HCT116 (cell line): ENCODE data around the gene ATF6B. TPM values are rescaled to one million over a fixed set of nuclear protein-coding genes. Genes with fewer than 3 reads are reported as not detected.

Experiments used
- ATAC-seq: fragments of 200-7000 bp; cut with Tn5 transposase; 2 replicates; pipeline ENCODE4 v1.9.1; 2020; ENCODE audit warnings: mild to moderate bottlenecking, moderate library complexity
- BruUV-seq: library from RNA; stranded (reverse); fragments of 400-500 nt; replicated peaks from 2 replicates; lab custom pipeline; 2021; lab: Mats Ljungman, UMichigan
- CTCF ChIA-PET: fragments of 300-600 bp; sonication (Branson Sonifier 250); formaldehyde crosslinking; loops from one replicate; lab custom pipeline; 2021; ENCODE audit warnings: antibody characterized with exemption; lab: Charles Lee
- POLR2A ChIA-PET: fragments of 300-600, 350-600 bp; sonication (Branson Sonifier 250); formaldehyde crosslinking; loops from one replicate; lab custom pipeline; 2021; ENCODE audit warnings: antibody characterized with exemption; lab: Charles Lee
- RAD21 ChIA-PET, 2 experiments: fragments of 300-600 bp; sonication (Branson Sonifier 250); formaldehyde crosslinking; loops; one replicate each; lab custom pipeline; 2023; ENCODE audit warnings: low total read pairs in 2 of 2; ENCODE audit not compliant: uncharacterized antibody in 2 of 2, unreplicated experiment in 2 of 2, low non-redundant PET in 1 of 2; lab: Charles Lee
- DNase-seq: peaks from one replicate; pipeline ENCODE4 v3.0.0-alpha.2; 2010; ENCODE audit warnings: low read depth, low spot score
- H2AFZ ChIP-seq: fragments of 200-600 bp; shearing (Covaris generic), sonication (generic); 2 replicates; pipeline ENCODE4 v1.6.1; 2017; ENCODE audit warnings: low read depth, mixed run types, mixed read lengths, antibody characterized with exemption, low read length; ENCODE audit not compliant: poor library complexity, severe bottlenecking
- H3K27ac ChIP-seq: 2 replicates; pipeline ENCODE4 v1.5.1; 2012; ENCODE audit warnings: low read depth, low read length
- H3K27me3 ChIP-seq: fragments of 200-600 bp; sonication (generic); 2 replicates; pipeline ENCODE4 v1.6.1; 2016; ENCODE audit warnings: mixed run types, low read length, mixed read lengths; ENCODE audit not compliant: insufficient read depth
- H3K36me3 ChIP-seq, 2 experiments: fragments of 200-500 bp in 1 of 2; fragments of 200-600 bp in 1 of 2; sonication (Bioruptor generic) in 1 of 2; sonication (generic) in 1 of 2; 2 replicates each; pipeline versions ENCODE4 v1.5.1 to v1.6.1; 2014 to 2016; ENCODE audit warnings: low read length in 2 of 2, inconsistent platforms in 1 of 2, mixed read lengths in 1 of 2, mixed run types in 1 of 2; ENCODE audit not compliant: insufficient read depth in 2 of 2, control insufficient read depth in 1 of 2
- H3K4me1 ChIP-seq, 2 experiments: fragments of 200-600 bp in 1 of 2; sonication (generic) in 1 of 2; 2 replicates each; pipeline versions ENCODE4 v1.5.1 to v1.6.1; 2012 to 2017; ENCODE audit warnings: low read length in 2 of 2, inconsistent platforms in 1 of 2, mild to moderate bottlenecking in 1 of 2, mixed read lengths in 1 of 2, mixed run types in 1 of 2, moderate library complexity in 1 of 2; ENCODE audit not compliant: insufficient read depth in 2 of 2, control insufficient read depth in 1 of 2
- H3K4me2 ChIP-seq: fragments of 200-600 bp; sonication (generic); 2 replicates; pipeline ENCODE4 v1.6.1; 2017; ENCODE audit warnings: mixed run types, low read length, mixed read lengths
- H3K4me3 ChIP-seq, 2 experiments: fragments of 200-600 bp in 1 of 2; sonication (generic) in 1 of 2; replicated peaks in 1 of 2; 2 replicates each; pipeline ENCODE4 v1.5.1; 2011 to 2016; ENCODE audit warnings: low read length in 2 of 2, control low read depth in 1 of 2, low read depth in 1 of 2, mild to moderate bottlenecking in 1 of 2, mixed read lengths in 1 of 2, mixed run types in 1 of 2
- H3K79me2 ChIP-seq: fragments of 200-600 bp; sonication (generic); 2 replicates; pipeline ENCODE4 v1.6.1; 2017; ENCODE audit warnings: mild to moderate bottlenecking, mixed run types, low read length, moderate library complexity, mixed read lengths; ENCODE audit not compliant: insufficient read depth
- H3K9ac ChIP-seq: fragments of 200-600 bp; sonication (generic); 2 replicates; pipeline ENCODE4 v1.6.1; 2016; ENCODE audit warnings: low read length, mixed read lengths
- H3K9me2 ChIP-seq: fragments of 200-600 bp; sonication (generic), shearing (Covaris generic); 2 replicates; pipeline ENCODE4 v1.6.1; 2017; ENCODE audit warnings: mixed run types, mild to moderate bottlenecking, moderate library complexity; ENCODE audit not compliant: insufficient read depth
- H3K9me3 ChIP-seq, 2 experiments: fragments of 200-500 bp in 1 of 2; fragments of 200-600 bp in 1 of 2; sonication (Bioruptor generic) in 1 of 2; sonication (generic) in 1 of 2; 2 replicates each; pipeline ENCODE4 v1.6.1; 2014 to 2017; ENCODE audit warnings: low read length in 2 of 2, mixed read lengths in 2 of 2, inconsistent platforms in 1 of 2, low read depth in 1 of 2, mild to moderate bottlenecking in 1 of 2, mixed run types in 1 of 2, moderate library complexity in 1 of 2; ENCODE audit not compliant: control insufficient read depth in 1 of 2, insufficient read depth in 1 of 2
- H4K20me1 ChIP-seq: fragments of 200-600 bp; sonication (generic), shearing (Covaris generic); 2 replicates; pipeline ENCODE4 v1.6.1; 2017; ENCODE audit warnings: mixed run types, mild to moderate bottlenecking, moderate library complexity; ENCODE audit not compliant: insufficient read depth
- CBX3 ChIP-seq: IDR thresholded peaks from 2 replicates; pipeline ENCODE4 v1.6.1; 2012; ENCODE audit warnings: low read depth
- CTCF ChIP-seq, 3 experiments: fragments of 200-600 bp in 1 of 3; sonication (generic) in 1 of 3; IDR thresholded peaks in 2 of 3; conservative IDR thresholded peaks in 1 of 3; 2 replicates each; pipeline ENCODE4 v1.5.1; 2012 to 2017; ENCODE audit warnings: low read depth in 2 of 3, low read length in 2 of 3, antibody characterized with exemption in 1 of 3, borderline replicate concordance in 1 of 3, control low read depth in 1 of 3, mild to moderate bottlenecking in 1 of 3, mixed read lengths in 1 of 3, mixed run types in 1 of 3, moderate library complexity in 1 of 3; ENCODE audit not compliant: insufficient read depth in 1 of 3
- EZH2 ChIP-seq: fragments of 200-600 bp; sonication (generic); IDR thresholded peaks from 2 replicates; pipeline ENCODE4 v1.6.1; 2017; ENCODE audit warnings: antibody characterized with exemption, mixed run types
- MAX ChIP-seq: IDR thresholded peaks from 2 replicates; pipeline ENCODE4 v1.6.1; 2012
- RAD21 ChIP-seq: IDR thresholded peaks from 2 replicates; pipeline ENCODE4 v1.6.1; 2012; ENCODE audit warnings: low read depth, mild to moderate bottlenecking
- intact Hi-C: fragments of 100-400 bp; cut with micrococcal nuclease; formaldehyde crosslinking; loops from 2 replicates; pipeline ENCODE4 v1.10.0; 2022
- total RNA-seq: library from RNA; stranded (reverse); gene quantifications from one replicate; pipeline ENCODE4 v1.2.1, GENCODE V29; 2021; ENCODE audit not compliant: unreplicated experiment

ATF6B gene
- total RNA-seq, 1 experiment from 2014 or later: 63.9 TPM

GRCh38 chr6:32154514-32155161, 26.6 kb upstream of the ATF6B start:
- POLR2A ChIA-PET: no interaction called here
- RAD21 ChIA-PET: no interaction called here
- peak overlapping the region; percentile 95 for H3K4me2 ChIP-seq
- BruUV-seq: no TSS peak
- ATAC-seq (peak; percentile 72), DNase-seq (peak; percentile 54)
- H3K9me3 ChIP-seq: no peaks in the 10 kb centered on the region
- peaks cover 14 to 17% of the 10 kb centered on the region in 2 experiments; a peak in 3 of 4 replicates for H3K36me3 ChIP-seq
- TF ChIP-seq MAX (peak; percentile 42; the same call in 1 of the 2 replicates), CBX3 (no peak), RAD21 (peak; percentile 87), EZH2 (no peak), CTCF (IDR thresholded peaks at IDR 0.05 in 2 of 3, conservative IDR thresholded peaks at IDR 0.05 in 1 of 3; ENCODE audit: borderline replicate concordance in 1 of 3, insufficient read depth in 1 of 3, low read depth in 2 of 3, low read length in 2 of 3) (peak; percentile 58 to 81 (median 61))
- intact Hi-C loops: loop anchor here (1.0 kb wide), 2 partner anchors 24 to 35 kb away; partner anchors contain the start of gene FKBPL
- H3K79me2 ChIP-seq: peaks cover 16% of the 10 kb centered on the region
- CTCF ChIA-PET: interaction anchor here (1.2 kb wide), 2 partner anchors 36 to 67 kb away, joined by 6 read pairs; no protein-coding TSS in a partner anchor
- H3K4me1 ChIP-seq: peaks cover 12 to 25% of the 10 kb centered on the region in 2 experiments
- no peaks in the 10 kb centered on the region for H3K27me3 ChIP-seq
- H4K20me1 ChIP-seq: no peaks in the 10 kb centered on the region
- no peak overlapping the region for H2AFZ ChIP-seq
- H3K4me3 ChIP-seq: peak overlapping the region; percentile 93 to 95
- peak overlapping the region; percentile 93 for H3K9ac ChIP-seq
- peak overlapping the region; percentile 98 for H3K27ac ChIP-seq
- no peaks in the 10 kb centered on the region for H3K9me2 ChIP-seq
